Activated CD4-positive, alpha-beta T cell treated with anti-CD3 and anti-CD28 coated beads for 24 hours (primary cell): ENCODE measurements around the gene DAB1.

Experiments
- DNase-seq, 2 donors: peaks; one replicate each; pipeline ENCODE4 v3.0.0-alpha.2; 2020; ENCODE audit warnings: low read depth in 2 of 2

Gene DAB1

GRCh38 chr1:57423656-57424211 lies at the start of gene DAB1:
TSS of gene DAB1 (minus strand) at chr1:57424060. CDS start at chr1:57291030, 133,030 bp downstream.
- DNase-seq: no peak

- DNase-seq: no peak
Observed at GRCh38 chr1:57473448-57473847, 49.6 kb upstream of the DAB1 start.

- no peak for DNase-seq
Observed at GRCh38 chr1:57471995-57472394, 48.1 kb upstream of the DAB1 start.

- DNase-seq: no peak
Observed at GRCh38 chr1:57470036-57470435, 46.2 kb upstream of the DAB1 start.

GRCh38 chr1:57468641-57469523 lies 45.0 kb upstream of the DAB1 start:
- no peak for DNase-seq

- no peak for DNase-seq
Observed at GRCh38 chr1:57467830-57468229, 44.0 kb upstream of the DAB1 start.

GRCh38 chr1:57464756-57465155 lies 40.9 kb upstream of the DAB1 start:
- no peak for DNase-seq

- DNase-seq: no peak
Observed at GRCh38 chr1:57463343-57463742, 39.5 kb upstream of the DAB1 start.

- no peak for DNase-seq
Observed at GRCh38 chr1:57461405-57461804, 37.5 kb upstream of the DAB1 start.

- no peak for DNase-seq
Observed at GRCh38 chr1:57451516-57451915, 27.7 kb upstream of the DAB1 start.

- no peak for DNase-seq
Observed at GRCh38 chr1:57450981-57451380, 27.1 kb upstream of the DAB1 start.

GRCh38 chr1:57447551-57447950 lies 23.7 kb upstream of the DAB1 start:
- no peak for DNase-seq

GRCh38 chr1:57443004-57443403 lies 19.1 kb upstream of the DAB1 start:
- DNase-seq: no peak

GRCh38 chr1:57440096-57440495 lies 16.2 kb upstream of the DAB1 start:
- DNase-seq: no peak

GRCh38 chr1:57431400-57431799 lies 7.5 kb upstream of the DAB1 start:
- DNase-seq: no peak

GRCh38 chr1:57424231-57425027 lies 569 bp upstream of the DAB1 start:
- DNase-seq: no peak

- DNase-seq: no peak
Observed at GRCh38 chr1:57423135-57423655, 665 bp downstream of the DAB1 start.

- DNase-seq: no peak
Observed at GRCh38 chr1:57422271-57423134, 1.4 kb downstream of the DAB1 start.

- no peak for DNase-seq
Observed at GRCh38 chr1:57421806-57422205, 2.1 kb downstream of the DAB1 start.

GRCh38 chr1:57420981-57421785 lies 2.7 kb downstream of the DAB1 start:
- DNase-seq: no peak

- DNase-seq: no peak
Observed at GRCh38 chr1:57418971-57419370, 4.9 kb downstream of the DAB1 start.
